Fibroblast of mammary gland (primary cell): ENCODE results near the gene CDIPT.
A peak's percentile ranks its signal among the peaks of the same experiment; 100 is the strongest.

Source experiments
- DNase-seq: peaks from one replicate; pipeline ENCODE4 v3.0.0-alpha.2; 2010; ENCODE audit warnings: low read depth
- H3K4me3 ChIP-seq: 2 replicates; pipeline ENCODE4 v1.5.1; 2011; ENCODE audit warnings: low read depth, mild to moderate bottlenecking, low read length, moderate library complexity; ENCODE audit not compliant: control insufficient read depth
- TF ChIP-seq, protein P1 (sequence below): conservative IDR thresholded peaks from 2 replicates; pipeline ENCODE4 v1.5.1; 2011; ENCODE audit warnings: low read depth, low read length, inconsistent platforms; ENCODE audit not compliant: control insufficient read depth, insufficient read depth

The CDIPT gene

DNA sequence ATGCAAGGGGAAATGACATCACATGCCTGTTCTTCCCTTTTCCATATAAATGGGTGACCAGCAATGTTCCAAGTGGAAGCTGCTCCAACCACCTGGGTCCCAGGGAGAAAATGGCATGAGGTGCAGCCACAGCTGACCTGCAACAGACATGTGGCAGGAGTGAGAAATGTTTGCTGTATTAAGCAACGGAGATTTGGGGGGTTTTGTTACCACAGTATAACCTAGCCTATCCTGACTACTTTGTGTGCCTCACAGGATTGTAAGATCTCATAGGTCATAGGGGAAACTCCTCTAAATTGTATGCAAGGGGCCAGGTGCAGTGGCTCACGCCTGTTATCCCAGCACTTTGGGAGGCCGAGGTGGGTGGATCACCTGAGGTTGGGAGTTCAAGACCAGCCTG, 12.0 kb downstream of the CDIPT start:
- TF ChIP-seq, protein P1, sequence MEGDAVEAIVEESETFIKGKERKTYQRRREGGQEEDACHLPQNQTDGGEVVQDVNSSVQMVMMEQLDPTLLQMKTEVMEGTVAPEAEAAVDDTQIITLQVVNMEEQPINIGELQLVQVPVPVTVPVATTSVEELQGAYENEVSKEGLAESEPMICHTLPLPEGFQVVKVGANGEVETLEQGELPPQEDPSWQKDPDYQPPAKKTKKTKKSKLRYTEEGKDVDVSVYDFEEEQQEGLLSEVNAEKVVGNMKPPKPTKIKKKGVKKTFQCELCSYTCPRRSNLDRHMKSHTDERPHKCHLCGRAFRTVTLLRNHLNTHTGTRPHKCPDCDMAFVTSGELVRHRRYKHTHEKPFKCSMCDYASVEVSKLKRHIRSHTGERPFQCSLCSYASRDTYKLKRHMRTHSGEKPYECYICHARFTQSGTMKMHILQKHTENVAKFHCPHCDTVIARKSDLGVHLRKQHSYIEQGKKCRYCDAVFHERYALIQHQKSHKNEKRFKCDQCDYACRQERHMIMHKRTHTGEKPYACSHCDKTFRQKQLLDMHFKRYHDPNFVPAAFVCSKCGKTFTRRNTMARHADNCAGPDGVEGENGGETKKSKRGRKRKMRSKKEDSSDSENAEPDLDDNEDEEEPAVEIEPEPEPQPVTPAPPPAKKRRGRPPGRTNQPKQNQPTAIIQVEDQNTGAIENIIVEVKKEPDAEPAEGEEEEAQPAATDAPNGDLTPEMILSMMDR: no peak
- H3K4me3 ChIP-seq: no peak overlapping the region
- no peak for DNase-seq

DNA sequence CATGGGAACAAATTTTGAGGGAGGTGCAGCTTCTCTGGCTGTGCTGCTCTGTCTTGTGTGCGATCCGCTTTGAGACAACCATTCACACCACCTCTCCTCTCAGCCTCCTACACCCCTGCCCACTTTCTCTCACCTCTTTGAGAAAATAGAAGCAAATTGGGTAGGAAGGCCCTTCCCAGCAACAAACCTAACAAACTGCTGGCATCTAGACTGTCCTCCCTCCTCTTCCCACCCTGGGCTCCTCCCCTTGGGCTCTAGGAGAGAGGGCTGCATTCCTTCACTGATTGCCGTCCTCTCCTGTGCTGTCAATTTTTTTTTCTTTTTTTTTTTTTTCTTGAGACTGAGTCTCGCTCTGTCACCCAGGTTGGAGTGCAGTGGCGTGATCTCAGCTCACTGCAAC, 13.5 kb downstream of the CDIPT start:
- no peak overlapping the region for H3K4me3 ChIP-seq
- no peak for DNase-seq
- TF ChIP-seq, protein P1: no peak

DNA sequence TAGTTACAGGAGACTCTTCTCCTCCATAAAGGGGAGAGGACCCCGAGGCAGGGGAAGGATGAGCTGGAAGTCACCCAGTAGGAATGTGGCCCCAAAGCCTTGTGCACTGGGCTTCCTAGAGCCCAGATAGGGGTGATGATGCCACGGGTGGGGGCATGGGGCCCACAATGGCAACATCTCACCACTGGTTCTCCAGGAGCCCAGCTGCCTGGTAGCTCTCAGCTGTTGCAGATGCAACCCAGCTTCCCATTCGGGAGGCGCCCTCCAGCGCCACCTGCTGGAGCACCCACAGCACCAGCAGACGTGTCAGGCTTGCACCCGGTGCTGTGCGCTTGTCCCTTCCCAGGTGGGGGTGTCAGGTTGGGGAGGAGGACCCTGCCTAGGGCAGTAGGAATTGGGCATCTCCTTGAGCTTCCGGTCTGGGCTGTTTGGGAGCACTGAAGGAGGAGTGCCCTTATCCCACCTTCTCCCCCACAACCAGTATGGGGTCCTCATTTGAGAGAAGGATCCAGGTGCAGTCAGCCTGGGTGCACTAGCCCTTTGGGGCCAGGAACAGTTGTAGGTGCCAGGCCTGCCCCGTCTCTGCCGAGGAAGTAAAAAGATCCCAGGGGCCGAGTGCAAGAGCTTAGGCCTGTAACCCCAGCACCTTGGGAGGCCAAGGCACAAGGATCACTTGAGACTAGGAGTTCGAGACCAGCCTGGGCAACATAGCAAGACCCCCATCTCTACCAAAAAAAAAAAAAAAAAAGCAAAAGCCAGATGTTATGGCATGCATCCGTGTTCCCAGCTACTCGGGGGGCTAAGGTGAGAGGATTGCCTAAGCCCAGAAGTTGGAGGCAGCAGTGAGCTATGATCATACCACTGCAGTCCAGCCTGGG, 14.4 kb downstream of the CDIPT start:
- no peak overlapping the region for H3K4me3 ChIP-seq
- peak; percentile 71 for DNase-seq
- TF ChIP-seq, protein P1: peak; percentile 93

DNA sequence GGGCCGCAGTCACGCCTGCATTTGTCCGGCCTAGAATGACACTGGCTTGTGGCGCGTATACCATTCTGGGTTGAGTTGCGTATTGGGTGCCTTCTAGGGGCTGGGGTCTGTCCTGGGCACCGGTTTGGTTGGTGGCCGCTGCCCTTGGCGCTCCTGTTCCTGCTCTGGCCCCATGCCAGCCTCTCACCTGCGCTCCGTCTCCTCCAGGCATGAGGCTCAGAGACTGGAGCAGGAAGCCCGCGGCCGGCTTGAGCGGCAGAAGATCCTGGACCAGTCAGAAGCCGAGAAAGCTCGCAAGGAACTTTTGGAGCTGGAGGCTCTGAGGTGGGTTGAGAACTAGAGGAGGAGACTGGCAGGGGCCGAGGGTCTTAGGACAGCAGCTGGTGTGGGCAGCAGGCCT, 17.4 kb downstream of the CDIPT start:
- no peak for DNase-seq
- H3K4me3 ChIP-seq: no peak overlapping the region
- TF ChIP-seq, protein P1: no peak

DNA sequence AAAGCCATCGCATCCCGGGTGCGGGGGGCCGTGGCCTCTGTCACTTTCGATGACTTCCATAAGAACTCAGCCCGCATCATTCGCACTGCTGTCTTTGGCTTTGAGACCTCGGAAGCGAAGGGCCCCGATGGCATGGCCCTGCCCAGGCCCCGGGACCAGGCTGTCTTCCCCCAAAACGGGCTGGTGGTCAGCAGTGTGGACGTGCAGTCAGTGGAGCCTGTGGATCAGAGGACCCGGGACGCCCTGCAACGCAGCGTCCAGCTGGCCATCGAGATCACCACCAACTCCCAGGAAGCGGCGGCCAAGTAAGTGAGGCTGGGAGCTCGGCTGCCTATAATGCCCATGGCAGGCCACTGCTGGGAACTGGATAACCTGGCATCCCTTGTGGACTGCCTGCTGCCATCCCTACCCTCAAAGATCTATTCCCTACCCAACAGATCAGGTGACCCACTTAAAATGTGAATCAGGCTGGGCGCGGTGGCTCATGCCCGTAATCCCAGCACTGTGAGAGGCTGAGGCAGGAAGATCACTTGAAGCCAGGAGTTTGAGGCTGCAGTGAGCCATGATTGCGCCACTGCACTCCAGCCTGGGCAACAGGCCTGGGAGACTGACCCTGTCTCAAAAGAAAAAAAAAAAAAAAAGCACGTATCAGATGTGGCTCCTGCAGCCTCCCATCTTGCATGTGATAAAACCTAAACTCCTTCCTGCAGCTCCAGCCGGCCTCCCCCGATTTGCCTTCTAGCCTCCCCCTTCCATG, 18.3 kb downstream of the CDIPT start:
- TF ChIP-seq, protein P1: no peak
- no peak overlapping the region for H3K4me3 ChIP-seq
- DNase-seq: peak; percentile 71

DNA sequence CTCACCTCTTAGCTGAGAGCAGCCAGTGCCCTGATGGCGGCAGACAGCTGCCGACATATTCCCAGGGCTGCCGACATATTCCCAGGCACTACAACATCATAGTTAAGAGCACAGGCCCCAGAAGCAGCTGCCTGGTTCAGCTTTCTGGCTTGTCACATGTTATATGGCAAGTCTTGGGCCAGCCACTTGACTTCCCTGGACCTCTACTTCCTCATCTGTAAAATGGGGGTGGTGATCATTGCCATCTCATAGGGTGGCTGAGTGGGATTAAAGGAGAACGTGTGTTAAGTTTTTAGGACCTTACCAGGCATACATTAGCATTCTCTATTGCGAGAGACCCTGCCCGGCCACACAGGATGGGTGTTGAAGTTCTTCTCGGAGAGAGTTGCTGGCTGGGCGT, 19.1 kb downstream of the CDIPT start:
- TF ChIP-seq, protein P1: no peak
- no peak overlapping the region for H3K4me3 ChIP-seq
- no peak for DNase-seq
